ENCODE measurements around the gene PARD3B. TPM values are rescaled to one million over a fixed set of nuclear protein-coding genes. Genes with fewer than 3 reads are reported as not detected.
A peak's percentile ranks its signal among the peaks of the same experiment; 100 is the strongest.

Gene PARD3B
- total and polyA plus RNA-seq, 4 donors, result 6.8 to 50.9 (median 22.5) TPM

GRCh38 chr2:205405752-205406151, 860.5 kb downstream of the PARD3B start:
- intact Hi-C loops (cut with DNase I), result loop anchor here in 1 of 2 donors (10.0 kb wide), 1 partner anchor 269 kb away; no protein-coding TSS in a partner anchor
- DNase-seq, result no peak
- no peaks in the 10 kb centered on the region for H3K27me3 ChIP-seq (ENCODE audit: control insufficient read depth in 1 of 2, insufficient read depth in 2 of 2, low read length in 1 of 2)
- ATAC-seq (ENCODE audit: low FRiP score), result peak; percentile 48
- no peak overlapping the region for H3K27ac ChIP-seq (ENCODE audit: low read depth in 1 of 2, low read length in 2 of 2)
- no peak overlapping the region for H3K4me3 ChIP-seq (ENCODE audit: low read length in 2 of 2)
- no peaks in the 10 kb centered on the region for H3K9me3 ChIP-seq (ENCODE audit: control insufficient read depth, low read length)
- H3K36me3 ChIP-seq (ENCODE audit: control insufficient read depth in 1 of 2, insufficient read depth in 2 of 2, low read length in 1 of 2), result no peaks in the 10 kb centered on the region
- H3K4me1 ChIP-seq (ENCODE audit: control insufficient read depth in 1 of 2, insufficient read depth in 2 of 2, low read length in 2 of 2), result peaks cover 0 to 15% of the 10 kb centered on the region in 2 donors
- 31 to 32% methylated on average over 3 of the region's 3 CpGs for WGBS, 2 donors

GRCh38 chr2:205407984-205408383, 862.7 kb downstream of the PARD3B start:
- Histone ChIP-seq H3K4me3 (ENCODE audit: low read length in 2 of 2) (no peak overlapping the region), H3K36me3 (ENCODE audit: control insufficient read depth in 1 of 2, insufficient read depth in 2 of 2, low read length in 1 of 2) (no peaks in the 10 kb centered on the region), H3K27me3 (ENCODE audit: control insufficient read depth in 1 of 2, insufficient read depth in 2 of 2, low read length in 1 of 2) (no peaks in the 10 kb centered on the region), H3K4me1 (ENCODE audit: control insufficient read depth in 1 of 2, insufficient read depth in 2 of 2, low read length in 2 of 2) (peaks cover 0 to 15% of the 10 kb centered on the region in 2 donors), H3K9me3 (ENCODE audit: control insufficient read depth, low read length) (no peaks in the 10 kb centered on the region), H3K27ac (ENCODE audit: low read depth in 1 of 2, low read length in 2 of 2) (no peak overlapping the region)
- WGBS, 2 donors, result 1 to 3% methylated on average over 3 of the region's 3 CpGs
- DNase-seq (no peak), ATAC-seq (ENCODE audit: low FRiP score) (no peak)
- intact Hi-C loops (cut with DNase I), result loop anchor here in 1 of 2 donors (10.0 kb wide), 1 partner anchor 267 kb away; no protein-coding TSS in a partner anchor

- ATAC-seq (ENCODE audit: low FRiP score) (no peak), DNase-seq (no peak)
- Histone ChIP-seq H3K27me3 (ENCODE audit: control insufficient read depth in 1 of 2, insufficient read depth in 2 of 2, low read length in 1 of 2) (no peaks in the 10 kb centered on the region), H3K4me3 (ENCODE audit: low read length in 2 of 2) (no peak overlapping the region), H3K27ac (ENCODE audit: low read depth in 1 of 2, low read length in 2 of 2) (no peak overlapping the region), H3K4me1 (ENCODE audit: control insufficient read depth in 1 of 2, insufficient read depth in 2 of 2, low read length in 2 of 2) (peaks cover 0 to 15% of the 10 kb centered on the region in 2 donors), H3K36me3 (ENCODE audit: control insufficient read depth in 1 of 2, insufficient read depth in 2 of 2, low read length in 1 of 2) (no peaks in the 10 kb centered on the region), H3K9me3 (ENCODE audit: control insufficient read depth, low read length) (no peaks in the 10 kb centered on the region)
- intact Hi-C loops (cut with DNase I), result loop anchor here in 1 of 2 donors (10.0 kb wide), 1 partner anchor 266 kb away; no protein-coding TSS in a partner anchor
Measured at GRCh38 chr2:205408696-205409095, 863.4 kb downstream of the PARD3B start.

- Histone ChIP-seq H3K36me3 (ENCODE audit: control insufficient read depth in 1 of 2, insufficient read depth in 2 of 2, low read length in 1 of 2) (no peaks in the 10 kb centered on the region), H3K9me3 (ENCODE audit: control insufficient read depth, low read length) (no peaks in the 10 kb centered on the region), H3K27me3 (ENCODE audit: control insufficient read depth in 1 of 2, insufficient read depth in 2 of 2, low read length in 1 of 2) (no peaks in the 10 kb centered on the region), H3K4me3 (ENCODE audit: low read length in 2 of 2) (no peak overlapping the region), H3K4me1 (ENCODE audit: control insufficient read depth in 1 of 2, insufficient read depth in 2 of 2, low read length in 2 of 2) (peaks cover 0 to 15% of the 10 kb centered on the region in 2 donors), H3K27ac (ENCODE audit: low read depth in 1 of 2, low read length in 2 of 2) (no peak overlapping the region)
- 50 to 63% methylated on average over 3 of the region's 3 CpGs for WGBS, 2 donors
- ATAC-seq (ENCODE audit: low FRiP score) (no peak), DNase-seq (no peak)
- intact Hi-C loops (cut with DNase I), result loop anchor here in 1 of 2 donors (10.0 kb wide), 1 partner anchor 265 kb away; no protein-coding TSS in a partner anchor
Measured at GRCh38 chr2:205409411-205409810, 864.1 kb downstream of the PARD3B start.

DNA sequence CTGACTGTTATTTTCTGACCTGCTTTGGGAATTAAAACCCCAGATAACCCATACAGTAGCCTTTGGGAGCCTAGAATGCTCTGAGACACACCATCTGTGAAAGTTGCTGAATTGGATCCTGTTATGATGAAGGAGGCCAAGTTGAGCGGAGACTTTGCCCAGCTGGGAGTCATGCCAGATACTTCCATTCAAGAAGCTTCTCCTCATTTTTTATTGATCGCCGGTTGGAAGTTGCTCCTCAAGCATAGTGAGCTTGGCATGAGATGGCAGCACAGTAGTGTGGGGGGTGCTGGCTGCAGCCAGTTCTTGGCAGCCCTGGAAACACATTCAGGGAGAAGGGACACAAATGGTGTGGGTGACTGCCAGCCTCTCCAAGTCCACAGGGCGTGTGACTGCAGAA, 866.3 kb downstream of the PARD3B start:
- Histone ChIP-seq H3K4me3 (ENCODE audit: low read length in 2 of 2) (no peak overlapping the region), H3K36me3 (ENCODE audit: control insufficient read depth in 1 of 2, insufficient read depth in 2 of 2, low read length in 1 of 2) (no peaks in the 10 kb centered on the region), H3K9me3 (ENCODE audit: control insufficient read depth, low read length) (no peaks in the 10 kb centered on the region), H3K4me1 (ENCODE audit: control insufficient read depth in 1 of 2, insufficient read depth in 2 of 2, low read length in 2 of 2) (peaks cover 0 to 7% of the 10 kb centered on the region in 2 donors), H3K27ac (ENCODE audit: low read depth in 1 of 2, low read length in 2 of 2) (no peak overlapping the region), H3K27me3 (ENCODE audit: control insufficient read depth in 1 of 2, insufficient read depth in 2 of 2, low read length in 1 of 2) (no peaks in the 10 kb centered on the region)
- intact Hi-C loops (cut with DNase I), result no loop called here
- WGBS, 2 donors, result 11 to 16% methylated on average over 4 of the region's 4 CpGs
- DNase-seq (no peak), ATAC-seq (ENCODE audit: low FRiP score) (no peak)

DNA sequence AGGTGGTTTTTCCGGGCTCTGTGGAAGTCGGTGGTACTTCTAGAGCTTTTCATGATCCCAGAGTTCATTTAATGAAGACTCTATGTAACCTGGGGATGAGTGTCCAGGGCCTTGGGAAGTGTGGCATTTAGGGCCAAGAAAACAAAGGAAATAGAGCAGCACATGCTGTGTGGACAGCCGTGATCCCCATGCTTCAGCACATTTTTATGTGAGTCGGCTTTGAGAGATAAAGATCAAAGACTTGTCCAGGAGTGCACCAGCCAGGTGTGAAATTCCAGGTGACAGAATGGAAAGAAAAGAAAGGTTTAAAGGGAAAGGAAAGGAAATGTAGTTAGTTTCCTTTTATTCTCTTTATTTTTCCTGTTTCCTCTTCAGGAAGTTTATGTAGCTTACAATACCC, 879.1 kb downstream of the PARD3B start:
- Histone ChIP-seq H3K27me3 (ENCODE audit: control insufficient read depth in 1 of 2, insufficient read depth in 2 of 2, low read length in 1 of 2) (no peaks in the 10 kb centered on the region), H3K9me3 (ENCODE audit: control insufficient read depth, low read length) (no peaks in the 10 kb centered on the region), H3K4me1 (ENCODE audit: control insufficient read depth in 1 of 2, insufficient read depth in 2 of 2, low read length in 2 of 2) (no peaks in the 10 kb centered on the region), H3K4me3 (ENCODE audit: low read length in 2 of 2) (no peak overlapping the region), H3K36me3 (ENCODE audit: control insufficient read depth in 1 of 2, insufficient read depth in 2 of 2, low read length in 1 of 2) (no peaks in the 10 kb centered on the region), H3K27ac (ENCODE audit: low read depth in 1 of 2, low read length in 2 of 2) (no peak overlapping the region)
- 80 to 83% methylated on average over 4 of the region's 4 CpGs for WGBS, 2 donors
- no peak for ATAC-seq (ENCODE audit: low FRiP score)
- intact Hi-C loops (cut with DNase I), result no loop called here
- DNase-seq, result no peak

- 97 to 98% methylated on average over 2 of the region's 2 CpGs for WGBS, 2 donors
- DNase-seq (no peak), ATAC-seq (ENCODE audit: low FRiP score) (no peak)
- intact Hi-C loops (cut with DNase I), result no loop called here
- H3K9me3 ChIP-seq (ENCODE audit: control insufficient read depth, low read length), result no peaks in the 10 kb centered on the region
- H3K27ac ChIP-seq (ENCODE audit: low read depth in 1 of 2, low read length in 2 of 2), result no peak overlapping the region
- no peaks in the 10 kb centered on the region for H3K27me3 ChIP-seq (ENCODE audit: control insufficient read depth in 1 of 2, insufficient read depth in 2 of 2, low read length in 1 of 2)
- H3K4me1 ChIP-seq (ENCODE audit: control insufficient read depth in 1 of 2, insufficient read depth in 2 of 2, low read length in 2 of 2), result no peaks in the 10 kb centered on the region
- no peak overlapping the region for H3K4me3 ChIP-seq (ENCODE audit: low read length in 2 of 2)
- H3K36me3 ChIP-seq (ENCODE audit: control insufficient read depth in 1 of 2, insufficient read depth in 2 of 2, low read length in 1 of 2), result no peaks in the 10 kb centered on the region
Measured at GRCh38 chr2:205425102-205425501, 879.8 kb downstream of the PARD3B start.

GRCh38 chr2:205427112-205427511, 881.8 kb downstream of the PARD3B start:
- H3K27me3 ChIP-seq (ENCODE audit: control insufficient read depth in 1 of 2, insufficient read depth in 2 of 2, low read length in 1 of 2), result no peaks in the 10 kb centered on the region
- intact Hi-C loops (cut with DNase I), result no loop called here
- no peaks in the 10 kb centered on the region for H3K36me3 ChIP-seq (ENCODE audit: control insufficient read depth in 1 of 2, insufficient read depth in 2 of 2, low read length in 1 of 2)
- no peak for ATAC-seq (ENCODE audit: low FRiP score)
- H3K27ac ChIP-seq (ENCODE audit: low read depth in 1 of 2, low read length in 2 of 2), result no peak overlapping the region
- H3K9me3 ChIP-seq (ENCODE audit: control insufficient read depth, low read length), result no peaks in the 10 kb centered on the region
- H3K4me1 ChIP-seq (ENCODE audit: control insufficient read depth in 1 of 2, insufficient read depth in 2 of 2, low read length in 2 of 2), result no peaks in the 10 kb centered on the region
- no peak for DNase-seq
- no peak overlapping the region for H3K4me3 ChIP-seq (ENCODE audit: low read length in 2 of 2)
- WGBS, 2 donors, result 41 to 49% methylated on average over 3 of the region's 3 CpGs

DNA sequence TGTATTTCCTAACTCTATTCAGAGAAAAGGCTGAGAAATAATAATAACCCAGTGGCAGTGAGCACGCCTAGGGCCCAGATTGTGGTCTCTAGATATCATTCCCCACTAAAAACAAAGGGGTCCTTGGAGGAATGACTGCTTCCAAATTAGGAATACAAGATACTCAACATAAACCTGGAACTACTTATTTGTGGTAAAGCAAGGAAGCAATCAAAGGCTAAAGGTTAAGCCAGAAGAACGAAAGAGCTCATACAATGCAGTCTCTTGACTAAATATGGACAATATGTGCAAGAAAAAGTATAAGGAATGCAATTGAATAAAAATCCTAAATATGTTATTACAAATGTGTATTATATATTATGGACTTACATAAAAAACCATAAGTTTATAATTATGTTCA, 883.5 kb downstream of the PARD3B start:
- Histone ChIP-seq H3K4me1 (ENCODE audit: control insufficient read depth in 1 of 2, insufficient read depth in 2 of 2, low read length in 2 of 2) (no peaks in the 10 kb centered on the region), H3K27me3 (ENCODE audit: control insufficient read depth in 1 of 2, insufficient read depth in 2 of 2, low read length in 1 of 2) (no peaks in the 10 kb centered on the region), H3K4me3 (ENCODE audit: low read length in 2 of 2) (no peak overlapping the region), H3K9me3 (ENCODE audit: control insufficient read depth, low read length) (no peaks in the 10 kb centered on the region), H3K27ac (ENCODE audit: low read depth in 1 of 2, low read length in 2 of 2) (no peak overlapping the region), H3K36me3 (ENCODE audit: control insufficient read depth in 1 of 2, insufficient read depth in 2 of 2, low read length in 1 of 2) (no peaks in the 10 kb centered on the region)
- no peak for DNase-seq
- 93 to 94% methylated on average over 2 of the region's 2 CpGs for WGBS, 2 donors
- ATAC-seq (ENCODE audit: low FRiP score), result no peak
- intact Hi-C loops (cut with DNase I), result no loop called here

All from aorta (tissue), 5 donors.